Gastrocnemius medialis (tissue), 4 donors: Measurements from ENCODE around the gene L1CAM.

Experiments used
- POLR2A ChIP-seq, 2 donors: fragments of 450-650 bp; IDR thresholded peaks; one replicate each; pipeline ENCODE4 v1.6.1; 2017; ENCODE audit warnings: antibody characterized with exemption in 2 of 2, mild to moderate bottlenecking in 2 of 2, moderate library complexity in 2 of 2
- TF ChIP-seq, protein P1 (sequence below), 5 experiments: fragments of 450-650 bp in 3 of 5; fragments of 200-600 bp in 2 of 5; sonication (generic) in 2 of 5; IDR thresholded peaks in 4 of 5; conservative IDR thresholded peaks in 1 of 5; 1 replicate in 4 of 5; 2 replicates in 1 of 5; pipeline ENCODE4 v1.5.1; 2016 to 2019; ENCODE audit warnings: antibody characterized with exemption in 5 of 5, mild to moderate bottlenecking in 3 of 5, moderate library complexity in 3 of 5

DNA sequence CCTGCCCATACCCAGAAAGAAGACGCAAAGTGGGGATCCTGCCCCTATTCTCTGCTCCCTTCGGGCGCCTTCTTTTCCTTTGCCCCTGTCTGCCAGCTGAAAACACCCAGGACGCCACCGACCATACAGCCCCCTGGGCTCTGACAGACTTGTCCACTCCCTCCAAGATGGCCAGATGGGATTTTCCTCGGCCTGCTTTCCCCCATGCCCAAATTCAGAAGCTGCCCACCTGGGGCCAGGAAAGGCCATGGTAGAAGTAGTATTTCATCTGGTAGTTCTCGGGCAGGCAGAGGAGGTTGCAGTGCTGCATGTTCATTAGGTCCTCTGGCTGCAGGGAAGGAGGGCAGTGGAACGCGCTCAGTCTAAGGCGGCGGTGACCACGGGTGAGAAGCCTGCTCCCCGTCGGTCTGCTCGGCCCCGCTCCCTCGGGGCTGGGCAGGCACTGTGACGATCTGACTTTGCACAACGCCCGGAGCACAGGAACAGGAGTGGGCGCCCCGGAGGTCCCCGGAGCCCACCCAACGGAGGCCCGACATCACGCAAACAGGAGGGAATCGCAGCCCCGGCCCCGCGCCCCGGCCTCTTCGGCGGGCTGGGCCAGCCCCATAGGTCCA lies 48.3 kb upstream of the L1CAM start:
- TF ChIP-seq, protein P1, sequence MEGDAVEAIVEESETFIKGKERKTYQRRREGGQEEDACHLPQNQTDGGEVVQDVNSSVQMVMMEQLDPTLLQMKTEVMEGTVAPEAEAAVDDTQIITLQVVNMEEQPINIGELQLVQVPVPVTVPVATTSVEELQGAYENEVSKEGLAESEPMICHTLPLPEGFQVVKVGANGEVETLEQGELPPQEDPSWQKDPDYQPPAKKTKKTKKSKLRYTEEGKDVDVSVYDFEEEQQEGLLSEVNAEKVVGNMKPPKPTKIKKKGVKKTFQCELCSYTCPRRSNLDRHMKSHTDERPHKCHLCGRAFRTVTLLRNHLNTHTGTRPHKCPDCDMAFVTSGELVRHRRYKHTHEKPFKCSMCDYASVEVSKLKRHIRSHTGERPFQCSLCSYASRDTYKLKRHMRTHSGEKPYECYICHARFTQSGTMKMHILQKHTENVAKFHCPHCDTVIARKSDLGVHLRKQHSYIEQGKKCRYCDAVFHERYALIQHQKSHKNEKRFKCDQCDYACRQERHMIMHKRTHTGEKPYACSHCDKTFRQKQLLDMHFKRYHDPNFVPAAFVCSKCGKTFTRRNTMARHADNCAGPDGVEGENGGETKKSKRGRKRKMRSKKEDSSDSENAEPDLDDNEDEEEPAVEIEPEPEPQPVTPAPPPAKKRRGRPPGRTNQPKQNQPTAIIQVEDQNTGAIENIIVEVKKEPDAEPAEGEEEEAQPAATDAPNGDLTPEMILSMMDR (IDR thresholded peaks at IDR 0.05 in 4 of 5, conservative IDR thresholded peaks at IDR 0.05 in 1 of 5), result no peak
- no peak for TF ChIP-seq POLR2A (IDR thresholded peaks at IDR 0.05)
